Activated CD4-positive, alpha-beta T cell treated with anti-CD3 and anti-CD28 coated beads, Interleukin-2, Interleukin-4, amounts not matched to agents 100 ng/mL and 50 ng/mL, durations not matched to agents 16 hours and 8 hours (primary cell): ENCODE measurements around the gene CHSY1.

Experiments
- DNase-seq: peaks from one replicate; pipeline ENCODE4 v3.0.0-alpha.2; 2020; ENCODE audit warnings: low spot score

CHSY1 gene

GRCh38 chr15:101269479-101270223, 17.8 kb upstream of the CHSY1 start:
- DNase-seq, result no peak

- DNase-seq, result no peak
Measured at GRCh38 chr15:101267320-101268104, 15.7 kb upstream of the CHSY1 start.

GRCh38 chr15:101266787-101267186, 14.9 kb upstream of the CHSY1 start:
- DNase-seq, result no peak

GRCh38 chr15:101266034-101266433, 14.2 kb upstream of the CHSY1 start:
- DNase-seq, result no peak

- DNase-seq, result no peak
Measured at GRCh38 chr15:101264911-101265641, 13.2 kb upstream of the CHSY1 start.

GRCh38 chr15:101264011-101264410, 12.2 kb upstream of the CHSY1 start:
- DNase-seq, result no peak

- DNase-seq, result no peak
Measured at GRCh38 chr15:101262551-101262950, 10.7 kb upstream of the CHSY1 start.

- DNase-seq, result peak; percentile 70
Measured at GRCh38 chr15:101258238-101259144, 6.6 kb upstream of the CHSY1 start.

- no peak for DNase-seq
Measured at GRCh38 chr15:101256757-101257156, 4.9 kb upstream of the CHSY1 start.

GRCh38 chr15:101255615-101256241, 3.9 kb upstream of the CHSY1 start:
- DNase-seq, result no peak

- no peak for DNase-seq
Measured at GRCh38 chr15:101255051-101255395, 3.2 kb upstream of the CHSY1 start.

GRCh38 chr15:101254157-101255050, 2.6 kb upstream of the CHSY1 start:
- DNase-seq, result no peak

- no peak for DNase-seq
Measured at GRCh38 chr15:101252836-101253235, 988 bp upstream of the CHSY1 start.

GRCh38 chr15:101250873-101251829, 697 bp downstream of the CHSY1 start:
- DNase-seq, result no peak

GRCh38 chr15:101250341-101250831, 1.5 kb downstream of the CHSY1 start:
- no peak for DNase-seq

- DNase-seq, result no peak
Measured at GRCh38 chr15:101248274-101248673, 3.6 kb downstream of the CHSY1 start.

GRCh38 chr15:101246824-101247745, 4.8 kb downstream of the CHSY1 start:
- DNase-seq, result peak; percentile 46

GRCh38 chr15:101246391-101246790, 5.5 kb downstream of the CHSY1 start:
- DNase-seq, result no peak
